ENCODE data around the gene MAPK1IP1L. TPM values are rescaled to one million over a fixed set of nuclear protein-coding genes. Genes with fewer than 3 reads are reported as not detected.

Gene MAPK1IP1L
- total and polyA plus RNA-seq, 2 of the 13 experiments (the other 11 are each of a cell fraction or from before 2014, with no cell fraction given): 27.8 to 68.4 TPM

DNA sequence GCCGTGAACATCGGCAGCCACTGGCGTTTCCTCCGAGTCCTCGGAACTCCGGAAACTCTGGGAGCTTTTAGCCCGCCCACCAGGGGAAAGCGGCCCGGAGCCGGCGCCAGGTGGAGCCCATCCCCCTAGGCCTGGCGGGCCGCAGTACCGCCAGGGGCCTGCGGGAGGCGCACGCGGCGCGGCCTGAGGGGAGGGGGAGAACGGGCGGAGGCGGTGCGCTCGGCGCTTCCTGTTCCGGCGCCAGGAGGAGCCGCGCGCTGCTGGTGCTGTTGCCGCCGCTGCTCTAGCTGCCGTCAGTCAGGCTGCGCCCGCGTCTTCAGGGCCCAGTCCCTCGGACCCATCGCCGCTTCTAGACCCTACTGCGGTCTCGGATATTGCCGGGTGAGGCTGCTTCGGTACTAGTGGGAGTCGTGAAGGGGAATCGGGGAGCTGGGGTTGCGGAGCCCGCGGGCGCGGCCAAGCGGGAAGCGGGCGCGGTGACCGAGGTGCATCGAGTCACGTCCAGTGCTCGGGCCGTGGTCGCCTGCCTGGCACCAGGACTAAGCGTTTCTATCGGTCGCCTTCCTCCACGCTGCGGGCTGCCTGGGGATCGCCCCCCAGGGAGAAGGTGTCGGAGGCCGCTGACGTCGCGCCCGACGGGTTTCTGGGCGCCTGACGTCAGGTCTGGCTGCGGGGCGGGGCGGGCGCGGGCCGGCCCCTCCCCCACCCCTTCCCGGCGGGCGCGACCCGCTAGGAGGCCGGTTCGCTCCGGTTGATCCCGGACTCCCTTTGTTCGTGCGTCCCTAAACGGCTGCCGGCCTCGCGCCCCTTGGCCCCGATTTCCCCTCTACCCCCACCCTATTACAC, at the start of gene MAPK1IP1L (continued):
- TF ChIP-seq MAX (IDR thresholded peaks at IDR 0.05): peak; percentile 83
- TF ChIP-seq ZNF616 (CRISPR knock-in tag; IDR thresholded peaks at IDR 0.05; ENCODE audit: low read depth): 0 out of 2 replicates have a peak, but pooled peaks have one; percentile 17
- TF ChIP-seq ZNF761 (CRISPR knock-in tag; conservative IDR thresholded peaks at IDR 0.05): peak; percentile 95
- no peak for TF ChIP-seq ZNF33A (CRISPR knock-in tag; IDR thresholded peaks at IDR 0.05; ENCODE audit: borderline replicate concordance)
- peak; percentile 65 for TF ChIP-seq ZMYM3 (CRISPR knock-in tag; IDR thresholded peaks at IDR 0.05)
- TF ChIP-seq ZBTB4 (CRISPR knock-in tag; IDR thresholded peaks at IDR 0.05; ENCODE audit: borderline replicate concordance): no peak
- TF ChIP-seq ZNF879 (CRISPR knock-in tag; IDR thresholded peaks at IDR 0.05): peak; percentile 79; the same call in 1 of the 2 replicates
- TF ChIP-seq ETV5 (CRISPR knock-in tag; IDR thresholded peaks at IDR 0.05; ENCODE audit: borderline replicate concordance): peak; percentile 92
- TF ChIP-seq EEA1 (CRISPR knock-in tag; IDR thresholded peaks at IDR 0.05; ENCODE audit: borderline replicate concordance): 0 out of 2 replicates have a peak, but pooled peaks have one; percentile 81
- no peak; the same call in 1 of the 2 replicates for TF ChIP-seq ZFYVE20 (CRISPR knock-in tag; IDR thresholded peaks at IDR 0.05; ENCODE audit: borderline replicate concordance, low read depth)
- TF ChIP-seq ZBTB21 (CRISPR knock-in tag; IDR thresholded peaks at IDR 0.05): peak; percentile 94
- peak; percentile 22; the same call in 1 of the 2 replicates for TF ChIP-seq HNF4A (CRISPR knock-in tag; IDR thresholded peaks at IDR 0.05)
- peak; percentile 54; the same call in 1 of the 2 replicates for TF ChIP-seq ZNF205 (CRISPR knock-in tag; IDR thresholded peaks at IDR 0.05)
- peak; percentile 96 for TF ChIP-seq ZNF501 (CRISPR knock-in tag; IDR thresholded peaks at IDR 0.05)
- peak; percentile 87 for TF ChIP-seq ZNF674 (CRISPR knock-in tag; IDR thresholded peaks at IDR 0.05; ENCODE audit: low read depth)
- TF ChIP-seq ZNF775 (CRISPR knock-in tag; IDR thresholded peaks at IDR 0.05; ENCODE audit: borderline replicate concordance): no peak
- peak; percentile 69 for TF ChIP-seq PPARG (CRISPR knock-in tag; conservative IDR thresholded peaks at IDR 0.05)
- no peak for TF ChIP-seq MAFK (conservative IDR thresholded peaks at IDR 0.05 in 1 of 2, IDR thresholded peaks at IDR 0.05 in 1 of 2; ENCODE audit: low read length in 2 of 2)
- peak; percentile 96 for TF ChIP-seq PRPF4 (IDR thresholded peaks at IDR 0.05; ENCODE audit: low read depth, low read length, poor library complexity, severe bottlenecking)
- peak; percentile 86; the same call in 1 of the 2 replicates for TF ChIP-seq ZNF101 (CRISPR knock-in tag; IDR thresholded peaks at IDR 0.05; ENCODE audit: borderline replicate concordance, low read depth)
- TF ChIP-seq NRL (CRISPR knock-in tag; IDR thresholded peaks at IDR 0.05; ENCODE audit: borderline replicate concordance): peak; percentile 64
- peak; percentile 94 for TF ChIP-seq SNAPC5 (CRISPR knock-in tag; IDR thresholded peaks at IDR 0.05; ENCODE audit: borderline replicate concordance)
- no peak for TF ChIP-seq FOXA1 (IDR thresholded peaks at IDR 0.05)
- no peak for TF ChIP-seq FOXA1 (CRISPR knock-in tag; IDR thresholded peaks at IDR 0.05)
- peak; percentile 69 for TF ChIP-seq TBL1XR1 (IDR thresholded peaks at IDR 0.05; ENCODE audit: borderline replicate concordance, low read length, partially characterized antibody)
- TF ChIP-seq RELA (CRISPR knock-in tag; IDR thresholded peaks at IDR 0.05): no peak
- no peak for TF ChIP-seq ZNF841 (CRISPR knock-in tag; IDR thresholded peaks at IDR 0.05; ENCODE audit: borderline replicate concordance)
- TF ChIP-seq YEATS4 (CRISPR knock-in tag; IDR thresholded peaks at IDR 0.05; ENCODE audit: borderline replicate concordance): peak; percentile 97

Data from HepG2 (cell line).